Thyroid gland (tissue), 4 donors: ENCODE measurements around the gene PANK2.

Experiments
- CTCF ChIP-seq, 6 experiments: fragments of 200-600 bp in 3 of 6; fragments of 450-650 bp in 3 of 6; sonication (generic) in 3 of 6; IDR thresholded peaks; one replicate each; pipeline ENCODE4 v1.5.1; 2016 to 2019; ENCODE audit warnings: antibody characterized with exemption in 6 of 6, mild to moderate bottlenecking in 2 of 6, inconsistent platforms in 1 of 6, moderate library complexity in 1 of 6
- POLR2A ChIP-seq, 2 donors: fragments of 450-650 bp; IDR thresholded peaks; one replicate each; pipeline ENCODE4 v1.6.1; 2017; ENCODE audit warnings: antibody characterized with exemption in 2 of 2, mild to moderate bottlenecking in 2 of 2, moderate library complexity in 1 of 2

DNA sequence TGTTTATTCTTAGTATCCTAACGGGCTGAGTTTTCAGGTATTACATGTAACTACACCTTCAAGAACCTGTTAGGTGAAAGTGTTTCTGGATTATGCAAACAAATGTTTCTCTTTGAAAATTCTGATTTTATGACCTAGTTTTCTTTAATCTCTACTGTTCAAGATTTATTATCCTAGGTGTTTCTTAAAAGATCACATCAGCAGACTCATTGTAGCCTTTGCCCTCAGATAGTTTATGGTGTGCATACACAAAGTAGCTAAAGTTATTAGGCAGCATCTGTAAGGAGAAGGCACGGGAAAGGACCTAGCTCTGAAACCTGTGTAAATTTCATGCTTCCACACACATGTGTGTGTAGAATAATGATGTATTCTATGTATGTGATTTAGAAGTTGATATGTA lies 21.7 kb downstream of the PANK2 start:
- no peak for TF ChIP-seq POLR2A (IDR thresholded peaks at IDR 0.05)
- no peak for TF ChIP-seq CTCF (IDR thresholded peaks at IDR 0.05)
